Measurements from ENCODE around the gene TNS3. TPM values are rescaled to one million over a fixed set of nuclear protein-coding genes. Genes with fewer than 3 reads are reported as not detected.

Gene TNS3
- total and polyA plus RNA-seq, 10 of the 15 experiments (the other 5 are each of a cell fraction or from before 2014, with no cell fraction given), result 0.27 to 2.7 (median 0.79) TPM

DNA sequence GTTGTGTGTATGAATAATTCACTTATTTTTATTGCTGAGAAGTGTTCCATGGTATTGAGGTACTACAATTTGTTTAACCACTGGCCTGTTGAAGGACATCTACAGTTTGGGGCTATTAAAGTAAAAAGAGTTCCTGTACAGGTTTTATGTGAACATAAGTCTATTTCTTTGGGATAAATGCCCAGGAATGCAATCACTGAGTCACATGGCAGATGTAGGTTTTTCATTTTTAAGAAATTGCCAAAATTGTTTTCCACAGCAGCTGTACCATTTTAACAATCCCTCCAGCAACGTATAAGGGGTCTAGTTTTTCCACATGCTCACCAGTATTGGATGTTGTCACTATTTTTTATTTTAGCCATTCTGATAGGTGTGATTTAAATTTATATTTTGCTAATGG is 243.9 kb downstream of the TNS3 start:
- no peak for TF ChIP-seq SMC3 (IDR thresholded peaks at IDR 0.05; ENCODE audit: borderline replicate concordance, low read length)
- TF ChIP-seq, protein P1, sequence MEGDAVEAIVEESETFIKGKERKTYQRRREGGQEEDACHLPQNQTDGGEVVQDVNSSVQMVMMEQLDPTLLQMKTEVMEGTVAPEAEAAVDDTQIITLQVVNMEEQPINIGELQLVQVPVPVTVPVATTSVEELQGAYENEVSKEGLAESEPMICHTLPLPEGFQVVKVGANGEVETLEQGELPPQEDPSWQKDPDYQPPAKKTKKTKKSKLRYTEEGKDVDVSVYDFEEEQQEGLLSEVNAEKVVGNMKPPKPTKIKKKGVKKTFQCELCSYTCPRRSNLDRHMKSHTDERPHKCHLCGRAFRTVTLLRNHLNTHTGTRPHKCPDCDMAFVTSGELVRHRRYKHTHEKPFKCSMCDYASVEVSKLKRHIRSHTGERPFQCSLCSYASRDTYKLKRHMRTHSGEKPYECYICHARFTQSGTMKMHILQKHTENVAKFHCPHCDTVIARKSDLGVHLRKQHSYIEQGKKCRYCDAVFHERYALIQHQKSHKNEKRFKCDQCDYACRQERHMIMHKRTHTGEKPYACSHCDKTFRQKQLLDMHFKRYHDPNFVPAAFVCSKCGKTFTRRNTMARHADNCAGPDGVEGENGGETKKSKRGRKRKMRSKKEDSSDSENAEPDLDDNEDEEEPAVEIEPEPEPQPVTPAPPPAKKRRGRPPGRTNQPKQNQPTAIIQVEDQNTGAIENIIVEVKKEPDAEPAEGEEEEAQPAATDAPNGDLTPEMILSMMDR (IDR thresholded peaks at IDR 0.05 in 2 of 3, conservative IDR thresholded peaks at IDR 0.05 in 1 of 3; ENCODE audit: control insufficient read depth in 2 of 3, extremely low read depth in 1 of 3, insufficient read depth in 1 of 3, low read depth in 3 of 3, low read length in 3 of 3), result no peak
- TF ChIP-seq RCOR1 (conservative IDR thresholded peaks at IDR 0.05; ENCODE audit: low read depth, low read length), result no peak
- no peak for TF ChIP-seq IRF4 (IDR thresholded peaks at IDR 0.05; ENCODE audit: low read depth, low read length)
- TF ChIP-seq, protein P2, sequence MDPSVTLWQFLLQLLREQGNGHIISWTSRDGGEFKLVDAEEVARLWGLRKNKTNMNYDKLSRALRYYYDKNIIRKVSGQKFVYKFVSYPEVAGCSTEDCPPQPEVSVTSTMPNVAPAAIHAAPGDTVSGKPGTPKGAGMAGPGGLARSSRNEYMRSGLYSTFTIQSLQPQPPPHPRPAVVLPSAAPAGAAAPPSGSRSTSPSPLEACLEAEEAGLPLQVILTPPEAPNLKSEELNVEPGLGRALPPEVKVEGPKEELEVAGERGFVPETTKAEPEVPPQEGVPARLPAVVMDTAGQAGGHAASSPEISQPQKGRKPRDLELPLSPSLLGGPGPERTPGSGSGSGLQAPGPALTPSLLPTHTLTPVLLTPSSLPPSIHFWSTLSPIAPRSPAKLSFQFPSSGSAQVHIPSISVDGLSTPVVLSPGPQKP (IDR thresholded peaks at IDR 0.05; ENCODE audit: low read depth, low read length), result no peak
- TF ChIP-seq GATAD2B (conservative IDR thresholded peaks at IDR 0.05; ENCODE audit: low read depth), result no peak
- TF ChIP-seq TCF12 (IDR thresholded peaks at IDR 0.05; ENCODE audit: low read depth, low read length), result no peak
- no peak for TF ChIP-seq FOS (IDR thresholded peaks at IDR 0.05; ENCODE audit: borderline replicate concordance, extremely low read depth, insufficient read length)
- no peak for TF ChIP-seq RUNX3 (IDR thresholded peaks at IDR 0.05; ENCODE audit: low read length)
- TF ChIP-seq NR2F1 (conservative IDR thresholded peaks at IDR 0.05), result no peak
- no peaks in the 10 kb centered on the region for H3K27me3 ChIP-seq (replicated peaks in 1 of 2; ENCODE audit: control insufficient read depth in 2 of 2, insufficient read depth in 2 of 2, low read length in 1 of 2)
- H3K9me3 ChIP-seq (replicated peaks; ENCODE audit: control insufficient read depth, insufficient read depth, low read length), result no peaks in the 10 kb centered on the region
- no peaks in the 10 kb centered on the region for H3K36me3 ChIP-seq (ENCODE audit: control insufficient read depth in 2 of 2, insufficient read depth in 2 of 2, low read length in 1 of 2)
- no peak overlapping the region for H3K9ac ChIP-seq (ENCODE audit: control insufficient read depth, insufficient read depth, low read length)
- no peaks in the 10 kb centered on the region for H3K4me1 ChIP-seq (ENCODE audit: control insufficient read depth, insufficient read depth, low read length)
- RAD21 ChIA-PET (ENCODE audit: unreplicated experiment), result no interaction called here
- H3K79me2 ChIP-seq (ENCODE audit: control insufficient read depth, insufficient read depth, low read length), result no peaks in the 10 kb centered on the region
- intact Hi-C loops (cut with micrococcal nuclease; ENCODE audit: unreplicated experiment) (no loop called here), in situ Hi-C loops (cut with MboI) (no loop called here)
- POLR2A ChIA-PET, result no interaction called here
- H3K4me2 ChIP-seq (ENCODE audit: control insufficient read depth, insufficient read depth), result no peak overlapping the region
- H3K27ac ChIP-seq (ENCODE audit: control insufficient read depth, insufficient read depth), result no peak overlapping the region
- 41% methylated on average over 1 of the region's 1 CpG for WGBS (ENCODE audit: insufficient coverage, insufficient replicate concordance, low lambda C conversion rate, missing lambda C conversion rate)
- CTCF ChIA-PET, result no interaction called here
- no TSS peak for BruUV-seq (replicated peaks)
- DNase-seq (ENCODE audit: low read depth, low spot score), result no peak
- ATAC-seq, result no peak
- no peaks in the 10 kb centered on the region for H4K20me1 ChIP-seq (ENCODE audit: control insufficient read depth, insufficient read depth)
- H3K4me3 ChIP-seq, result no peak overlapping the region
- SMC1A ChIA-PET (ENCODE audit: uncharacterized antibody, unreplicated experiment), result no interaction called here
- no peak overlapping the region for H2AFZ ChIP-seq (ENCODE audit: control insufficient read depth, low read depth, low read length)
- FAIRE-seq, result no peak

Data from GM12878 (cell line).